AG10803 (cell line): ENCODE measurements around the gene PSMD13.

Experiments
- DNase-seq: peaks from one replicate; pipeline ENCODE4 v3.0.0; 2010; ENCODE audit warnings: low read depth
- H3K4me3 ChIP-seq: 2 replicates; pipeline ENCODE4 v1.5.1; 2011; ENCODE audit warnings: mild to moderate bottlenecking, low read length, control low read depth
- TF ChIP-seq, protein P1 (sequence below): conservative IDR thresholded peaks from 2 replicates; pipeline ENCODE4 v1.5.1; 2011; ENCODE audit warnings: mild to moderate bottlenecking, low read length, control low read depth, inconsistent platforms

The PSMD13 gene

DNA sequence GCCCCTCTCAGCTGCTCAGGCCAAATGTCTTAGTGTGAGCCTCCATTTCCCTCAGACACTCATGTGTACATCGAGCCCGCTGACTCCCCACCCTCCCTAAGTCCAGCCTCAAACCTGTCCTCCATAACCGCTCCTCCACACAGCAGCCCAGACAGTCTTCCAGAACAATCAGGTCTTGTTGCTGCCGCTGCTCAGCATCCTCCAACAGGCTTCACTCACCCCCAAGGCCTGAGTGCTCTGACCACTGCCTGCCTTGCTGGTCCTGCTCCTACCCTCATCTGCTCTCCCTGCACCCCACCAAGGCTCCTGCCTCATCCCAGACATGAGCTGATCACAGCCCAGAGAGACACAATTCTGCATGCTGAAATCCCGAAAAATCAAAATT, 17.1 kb downstream of the PSMD13 start:
- DNase-seq: no peak
- H3K4me3 ChIP-seq: no peak overlapping the region
- TF ChIP-seq, protein P1, sequence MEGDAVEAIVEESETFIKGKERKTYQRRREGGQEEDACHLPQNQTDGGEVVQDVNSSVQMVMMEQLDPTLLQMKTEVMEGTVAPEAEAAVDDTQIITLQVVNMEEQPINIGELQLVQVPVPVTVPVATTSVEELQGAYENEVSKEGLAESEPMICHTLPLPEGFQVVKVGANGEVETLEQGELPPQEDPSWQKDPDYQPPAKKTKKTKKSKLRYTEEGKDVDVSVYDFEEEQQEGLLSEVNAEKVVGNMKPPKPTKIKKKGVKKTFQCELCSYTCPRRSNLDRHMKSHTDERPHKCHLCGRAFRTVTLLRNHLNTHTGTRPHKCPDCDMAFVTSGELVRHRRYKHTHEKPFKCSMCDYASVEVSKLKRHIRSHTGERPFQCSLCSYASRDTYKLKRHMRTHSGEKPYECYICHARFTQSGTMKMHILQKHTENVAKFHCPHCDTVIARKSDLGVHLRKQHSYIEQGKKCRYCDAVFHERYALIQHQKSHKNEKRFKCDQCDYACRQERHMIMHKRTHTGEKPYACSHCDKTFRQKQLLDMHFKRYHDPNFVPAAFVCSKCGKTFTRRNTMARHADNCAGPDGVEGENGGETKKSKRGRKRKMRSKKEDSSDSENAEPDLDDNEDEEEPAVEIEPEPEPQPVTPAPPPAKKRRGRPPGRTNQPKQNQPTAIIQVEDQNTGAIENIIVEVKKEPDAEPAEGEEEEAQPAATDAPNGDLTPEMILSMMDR: no peak

DNA sequence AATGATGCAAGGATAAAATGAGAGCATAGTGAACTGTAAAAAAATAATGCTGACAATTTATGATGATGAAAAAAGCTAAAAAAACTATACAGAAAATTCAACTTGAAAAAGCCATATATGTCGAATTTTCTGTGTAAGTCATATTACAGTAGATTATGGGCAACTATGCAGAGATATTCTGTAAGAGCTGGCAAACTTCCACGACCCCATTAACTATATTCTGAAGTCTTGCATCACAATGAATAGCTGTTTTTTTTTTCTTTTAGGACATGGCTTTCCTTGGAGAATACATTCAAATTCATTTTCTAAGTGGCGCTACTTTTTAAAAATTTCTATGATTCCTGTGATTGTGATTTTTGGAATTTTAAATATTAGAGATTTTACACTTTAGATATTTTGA, 18.4 kb downstream of the PSMD13 start:
- TF ChIP-seq, protein P1: no peak
- no peak overlapping the region for H3K4me3 ChIP-seq
- peak; percentile 19 for DNase-seq

DNA sequence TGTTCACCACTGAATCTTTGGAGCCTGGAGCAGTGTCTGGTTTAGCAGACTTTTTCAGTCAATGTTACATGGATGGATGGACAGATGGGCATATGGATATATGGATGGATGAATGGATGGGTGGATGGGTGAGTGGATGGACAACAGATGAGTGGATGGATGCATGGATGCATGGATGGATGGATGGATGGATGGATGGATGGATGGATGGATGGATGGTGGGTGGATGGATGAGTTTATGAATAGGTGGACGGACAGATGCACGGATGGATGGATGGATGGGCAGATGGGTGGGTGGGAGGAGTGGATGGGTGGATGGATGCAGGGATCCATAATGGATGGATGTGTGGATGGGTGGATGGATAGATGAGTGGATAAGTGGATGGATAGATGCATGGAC, 19.0 kb downstream of the PSMD13 start:
- no peak for DNase-seq
- H3K4me3 ChIP-seq: no peak overlapping the region
- TF ChIP-seq, protein P1: no peak

DNA sequence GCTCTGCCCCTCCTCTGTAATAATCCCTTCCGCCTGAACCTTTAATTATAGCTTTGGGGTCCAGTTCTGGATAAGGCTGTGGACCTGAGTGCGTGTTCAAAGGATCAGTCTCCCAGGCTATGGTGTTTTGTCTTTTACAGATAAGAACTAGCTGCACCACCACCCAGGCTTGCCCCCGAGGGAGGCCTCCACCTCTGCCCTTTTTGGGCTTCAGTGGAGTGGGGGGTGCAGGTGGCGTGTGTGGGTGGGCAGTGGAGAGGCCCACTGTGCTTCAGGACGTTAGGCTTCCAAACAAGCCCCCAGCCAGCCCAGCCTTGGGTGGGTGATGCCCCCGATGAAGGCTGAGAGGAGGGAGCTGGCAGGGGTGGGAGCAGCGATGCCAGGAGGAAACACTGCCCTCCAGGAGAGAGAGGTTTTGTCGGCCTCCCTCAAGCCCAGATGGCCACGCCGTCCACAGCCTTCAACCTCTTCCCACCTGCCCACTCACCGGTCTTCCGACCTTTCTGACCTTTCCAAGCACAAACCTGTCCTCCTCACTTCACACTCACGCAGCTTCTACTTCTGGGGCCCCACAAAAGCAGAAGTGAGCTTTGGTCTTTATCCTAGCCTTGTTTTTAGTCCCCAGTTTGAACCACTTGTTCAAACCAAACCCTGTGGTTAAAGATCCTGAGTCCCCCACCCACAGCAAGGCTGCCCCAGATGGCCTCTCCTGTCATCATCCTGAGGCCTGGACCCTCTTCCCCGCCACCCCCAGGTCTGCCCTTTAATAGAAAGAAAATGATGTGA, 20.4 kb downstream of the PSMD13 start:
- TF ChIP-seq, protein P1: no peak
- DNase-seq: no peak

DNA sequence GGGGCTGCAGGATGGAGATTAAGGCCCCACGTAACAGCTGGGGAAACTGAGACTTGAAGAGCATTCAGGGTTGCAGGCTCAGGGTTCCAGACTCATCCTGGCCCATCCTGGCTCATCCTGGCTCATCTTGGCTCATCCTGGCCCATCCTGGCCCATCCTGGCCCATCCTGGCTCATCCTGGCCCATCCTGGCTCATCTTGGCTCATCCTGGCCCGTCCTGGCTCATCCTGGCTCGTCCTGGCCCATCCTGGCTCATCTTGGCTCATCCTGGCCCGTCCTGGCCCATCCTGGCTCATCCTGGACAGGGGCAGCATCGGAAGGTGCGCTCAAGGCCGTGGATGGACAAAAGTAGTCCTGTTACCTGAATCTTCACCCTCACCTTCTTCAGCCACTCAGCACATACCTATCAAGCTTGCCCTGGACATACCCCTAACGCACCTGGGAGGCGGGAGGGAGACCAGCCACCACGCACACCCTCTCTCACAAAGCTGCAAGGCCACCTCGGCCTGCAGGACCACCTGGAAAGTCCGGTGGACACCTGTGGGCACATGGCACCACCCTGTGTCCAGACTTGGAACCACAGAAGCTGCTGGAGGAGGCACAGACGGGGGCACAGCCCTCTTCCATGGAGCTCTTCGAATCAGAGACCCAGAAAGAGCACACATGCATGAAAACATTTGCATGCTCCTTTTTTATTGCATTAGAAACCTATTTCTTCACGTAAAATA, 21.2 kb downstream of the PSMD13 start:
- no peak overlapping the region for H3K4me3 ChIP-seq
- no peak for DNase-seq
- TF ChIP-seq, protein P1: no peak; the same call in 1 of the 2 replicates

More for the DNA sequence above, 20.4 kb downstream of the PSMD13 start:
- H3K4me3 ChIP-seq: no peak overlapping the region

DNA sequence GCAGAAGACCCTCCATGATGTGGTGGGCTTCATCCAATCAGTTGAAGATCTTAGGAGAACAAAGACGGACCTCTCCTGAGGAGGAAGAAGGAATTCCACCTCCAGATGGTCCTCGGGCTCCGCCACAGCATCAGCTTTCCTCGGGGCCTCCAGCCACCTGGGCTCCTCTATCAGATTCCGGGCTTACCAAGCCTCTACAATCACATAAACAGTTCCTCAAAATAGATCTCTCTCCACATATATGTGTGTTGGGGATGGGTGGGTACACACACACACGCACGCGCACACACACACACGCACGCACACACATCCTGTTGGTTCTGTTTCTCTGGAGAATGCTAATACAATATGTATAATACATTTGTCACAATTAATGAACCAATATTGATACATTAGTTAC, 22.6 kb downstream of the PSMD13 start:
- TF ChIP-seq, protein P1: no peak
- no peak for DNase-seq
- no peak overlapping the region for H3K4me3 ChIP-seq

DNA sequence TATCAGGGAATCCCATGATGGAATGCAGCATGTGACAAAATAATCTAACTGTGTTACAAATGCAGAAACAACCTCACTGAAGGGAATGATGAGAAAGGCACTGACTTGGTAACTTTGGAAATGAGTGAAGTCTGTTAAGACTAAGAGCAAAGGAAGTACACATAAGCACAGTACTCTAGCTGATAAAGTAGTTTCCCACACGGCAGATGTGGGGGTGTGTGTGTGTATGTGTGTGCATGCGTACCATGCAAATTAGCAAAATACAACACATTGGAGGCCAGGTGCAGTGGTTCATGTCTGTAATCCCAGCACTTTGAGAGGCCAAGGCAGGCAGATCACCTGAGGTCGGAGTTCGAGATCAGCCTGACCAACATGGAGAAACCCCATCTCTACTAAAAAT, 24.8 kb downstream of the PSMD13 start:
- TF ChIP-seq, protein P1: no peak
- no peak overlapping the region for H3K4me3 ChIP-seq
- no peak for DNase-seq
